Epithelial cell of prostate (primary cell): Measurements from ENCODE around the gene OR52A1.
"Not testable (repeated sequence)": the region's sequence is repeated elsewhere in the genome, so short reads cannot be mapped to it uniquely, and the experiment has no call there.

Source experiments
- DNase-seq: peaks from one replicate; pipeline ENCODE4 v3.0.0-alpha.2; 2011; ENCODE audit warnings: low read depth, low spot score
- H3K27ac ChIP-seq: fragments of 450-650 bp; 2 replicates; pipeline ENCODE4 v1.5.1; 2017; ENCODE audit warnings: mild to moderate bottlenecking

OR52A1 gene

GRCh38 chr11:5154657-5155056, at the start of gene OR52A1:
TSS of gene OR52A1 (minus strand) at chr11:5154757. CDS start at chr11:5152369, 2,388 bp downstream.
- no peak within 1 kb of the TSS for H3K27ac ChIP-seq
- no peak for DNase-seq

GRCh38 chr11:5203366-5203765, 48.8 kb upstream of the OR52A1 start:
- no peak for DNase-seq
- no peak overlapping the region for H3K27ac ChIP-seq

DNA sequence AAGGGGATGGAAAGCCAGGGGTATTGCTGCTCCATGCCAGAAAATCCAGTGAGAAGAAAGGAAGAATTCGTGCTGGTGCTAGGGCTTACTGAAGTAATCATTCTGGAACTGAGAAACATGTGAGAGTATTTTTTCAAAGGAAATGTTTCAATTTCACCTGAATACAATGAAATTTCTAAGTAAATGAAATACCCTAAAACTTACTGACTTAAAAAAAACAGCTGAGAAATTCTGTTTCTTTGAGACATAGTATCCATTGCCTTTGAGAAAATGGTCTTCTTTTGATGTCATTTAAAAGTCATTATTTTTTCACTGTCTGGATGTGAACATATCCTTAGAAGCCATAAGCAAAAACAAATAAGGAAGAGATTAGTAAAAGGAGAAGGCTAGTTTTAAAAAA, 46.0 kb upstream of the OR52A1 start, which contains the start of gene OR51V1:
Gene OR51V1, minus strand, starts transcription at position 101 of the 400 bp plus-strand sequence. Its CDS starts 0 bp downstream, at position 101.
- DNase-seq, result no peak
- no peak within 1 kb of the TSS for H3K27ac ChIP-seq

DNA sequence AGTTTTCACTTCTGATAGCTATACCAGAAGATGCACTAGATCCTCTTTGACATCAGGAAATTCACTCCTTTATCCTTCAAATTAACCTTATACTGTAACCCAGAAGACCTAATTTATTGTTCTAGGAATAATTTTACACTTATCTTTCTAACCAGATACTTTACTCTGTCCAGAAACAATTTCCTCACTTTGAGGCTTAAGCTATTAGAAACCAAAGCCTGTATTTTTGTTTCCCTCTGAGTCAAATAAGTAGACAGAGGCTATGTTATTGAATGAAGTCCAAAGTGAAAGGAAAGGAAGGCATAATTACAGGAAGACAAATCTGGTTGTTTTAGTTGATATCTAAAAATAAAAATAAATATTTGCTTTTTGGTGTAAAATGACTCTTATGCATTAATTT, 43.7 kb upstream of the OR52A1 start:
- no peak overlapping the region for H3K27ac ChIP-seq
- DNase-seq, result no peak

DNA sequence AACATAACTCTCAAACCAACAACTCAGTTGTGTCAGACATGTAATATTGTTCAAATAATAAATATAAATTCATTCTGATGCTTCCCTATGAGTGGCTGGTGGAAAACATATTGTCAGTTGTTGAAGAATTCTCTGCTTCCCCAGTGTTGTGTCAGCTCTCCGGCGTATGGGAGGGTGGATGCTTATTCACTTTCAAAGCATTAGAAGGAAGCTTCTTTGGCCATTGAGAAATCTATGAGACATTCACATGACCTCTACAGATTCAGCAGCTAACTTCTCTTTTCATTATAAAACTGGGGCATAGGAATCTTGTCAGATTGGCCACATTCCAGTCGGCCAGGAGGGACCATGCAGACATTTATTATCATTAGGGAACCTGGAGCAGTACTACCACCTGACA, 43.0 kb upstream of the OR52A1 start:
- no peak overlapping the region for H3K27ac ChIP-seq
- DNase-seq, result no peak

- no peak for DNase-seq
- H3K27ac ChIP-seq, result no peak overlapping the region
These were observed 42.2 kb upstream of the OR52A1 start for GRCh38 chr11:5196731-5197130.

- DNase-seq, result no peak
These were observed 41.5 kb upstream of the OR52A1 start for GRCh38 chr11:5196067-5196466.

DNA sequence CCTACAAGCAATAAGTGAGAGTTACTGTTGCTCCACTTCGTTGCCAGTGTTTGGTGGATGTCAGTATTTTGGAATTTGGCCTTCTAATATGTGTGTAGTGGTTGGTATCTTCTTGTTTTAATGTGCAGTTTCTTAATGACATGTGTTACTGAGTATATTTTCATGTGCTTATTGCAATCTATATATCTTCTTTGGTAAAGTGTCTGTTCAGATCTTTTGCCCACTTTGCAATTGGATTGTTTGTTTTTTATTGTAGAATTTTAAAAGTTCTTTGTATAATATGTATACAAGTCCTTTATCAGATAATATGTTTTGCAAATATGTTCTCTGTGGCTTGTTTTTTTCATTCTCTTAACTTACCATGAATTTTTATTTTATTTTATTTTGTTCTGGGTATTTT, 38.2 kb upstream of the OR52A1 start:
- DNase-seq, result no peak
- no peak overlapping the region for H3K27ac ChIP-seq

More at GRCh38 chr11:5196067-5196466, 41.5 kb upstream of the OR52A1 start:
- no peak overlapping the region for H3K27ac ChIP-seq

DNA sequence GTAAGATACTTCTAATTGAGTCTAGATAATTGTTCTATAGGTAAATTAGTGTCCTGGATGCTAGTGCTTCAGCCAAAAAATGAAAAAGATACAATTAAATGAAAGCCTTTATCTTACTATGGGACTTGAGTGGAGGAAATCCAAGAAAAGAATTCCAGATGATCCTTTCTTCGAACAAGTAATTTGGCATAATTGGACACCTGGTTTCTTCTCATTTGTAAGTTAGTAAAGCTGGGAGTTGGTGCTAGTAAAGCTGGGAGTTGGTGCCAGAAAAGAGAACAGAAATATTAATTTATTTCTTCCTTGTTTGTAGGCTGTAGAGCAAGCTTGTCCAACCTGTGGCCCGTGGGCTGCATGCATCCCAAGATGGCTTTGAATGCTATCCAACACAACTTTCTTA, 33.6 kb upstream of the OR52A1 start:
- H3K27ac ChIP-seq, result no peak overlapping the region
- DNase-seq, result no peak

DNA sequence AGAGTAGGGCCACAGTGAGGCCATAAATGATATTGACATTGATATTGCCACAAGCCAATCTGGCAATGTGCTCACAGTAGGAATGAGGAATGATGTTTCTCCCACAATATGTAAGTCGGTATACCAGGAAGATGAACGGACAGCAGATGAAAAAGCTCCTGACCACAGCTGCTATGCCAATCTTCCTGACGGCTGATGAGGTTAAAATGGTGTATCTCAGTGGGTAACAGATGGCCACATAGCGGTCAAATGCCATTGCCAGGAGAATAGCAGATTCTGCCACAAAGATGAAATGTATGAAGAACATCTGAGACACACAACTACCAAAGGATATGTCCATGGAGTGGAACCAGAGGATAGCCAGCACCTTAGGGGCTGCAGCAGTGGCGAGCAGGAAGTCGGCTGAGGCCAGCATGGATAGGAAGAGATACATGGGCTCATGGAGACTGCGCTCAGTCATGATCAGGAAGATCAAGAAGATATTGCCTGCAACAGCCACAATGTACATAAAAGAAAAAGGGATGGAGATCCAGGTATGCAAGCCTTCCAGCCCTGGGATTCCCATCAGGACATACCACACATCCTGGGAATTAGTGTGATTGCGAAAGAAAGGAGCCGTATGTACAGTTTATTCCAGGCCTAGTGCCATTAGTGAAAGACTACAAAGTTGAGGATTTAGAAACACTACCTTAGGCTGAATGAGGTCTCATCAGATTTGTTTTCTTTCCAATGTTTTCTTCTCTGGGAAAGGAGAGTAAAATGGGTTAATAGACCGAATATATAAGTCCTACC, 23.7 kb upstream of the OR52A1 start:
- no peak for DNase-seq
- no peak overlapping the region for H3K27ac ChIP-seq

GRCh38 chr11:5174934-5175333, 20.4 kb upstream of the OR52A1 start:
- H3K27ac ChIP-seq, result no peak overlapping the region
- DNase-seq, result no peak

DNA sequence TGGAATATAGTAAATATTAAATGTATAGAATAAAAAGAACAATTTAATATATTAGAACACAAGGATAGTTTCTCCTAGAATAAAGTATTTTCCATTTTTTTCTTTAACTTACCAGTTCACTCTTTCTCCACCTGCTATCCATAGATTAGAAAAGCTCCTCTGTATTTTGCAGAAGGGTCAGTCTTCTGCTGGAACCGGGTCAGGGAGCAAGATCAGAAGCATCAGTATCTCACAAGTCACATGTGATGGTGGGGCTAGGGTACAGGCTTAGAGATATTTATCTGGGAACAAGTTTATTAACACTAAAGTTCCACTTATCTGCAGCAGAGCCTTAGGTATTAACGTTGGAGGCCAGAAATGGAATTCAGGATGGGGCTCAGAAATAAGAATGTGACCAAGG, 17.3 kb upstream of the OR52A1 start:
- no peak overlapping the region for H3K27ac ChIP-seq
- DNase-seq, result no peak

DNA sequence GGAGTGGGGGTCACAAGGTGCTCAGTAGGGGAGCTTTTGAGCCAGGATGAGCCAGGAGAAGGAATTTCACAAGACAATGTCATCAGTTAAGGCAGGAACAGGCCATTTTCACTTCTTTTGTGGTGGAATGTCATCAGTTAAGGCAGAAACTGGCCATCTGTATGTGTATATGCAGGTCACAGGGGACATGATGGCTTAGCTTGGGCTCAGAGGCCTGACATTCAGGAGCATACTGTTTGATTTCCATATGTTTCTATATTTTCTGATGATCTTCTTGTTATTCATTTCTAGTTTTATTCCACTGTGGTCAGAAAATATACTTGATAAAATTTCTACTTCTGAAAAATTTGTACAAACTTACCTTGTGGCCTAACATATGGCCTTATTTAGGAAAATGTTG, 11.3 kb upstream of the OR52A1 start:
- not testable (repeated sequence) for DNase-seq, H3K27ac ChIP-seq

DNA sequence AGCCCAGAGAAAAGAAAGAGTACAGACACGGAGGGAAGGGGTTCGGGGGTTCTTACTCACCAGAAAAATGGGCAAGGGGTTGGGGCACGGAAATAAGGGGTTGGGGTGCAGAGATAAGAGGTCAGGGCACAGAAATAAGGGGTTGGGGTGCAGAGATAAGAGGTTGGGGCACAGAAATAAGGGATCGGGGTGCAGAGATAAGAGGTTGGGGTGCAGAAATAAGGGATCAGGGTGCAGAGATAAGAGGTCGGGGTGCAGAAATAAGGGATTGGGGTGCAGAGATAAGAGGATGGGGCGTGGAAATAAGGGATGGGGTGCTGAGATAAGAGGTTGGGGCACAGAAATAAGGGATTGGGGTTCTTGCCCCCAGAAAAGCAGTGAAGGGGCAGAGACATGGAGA, 10.2 kb upstream of the OR52A1 start:
- H3K27ac ChIP-seq, result not testable (repeated sequence)

GRCh38 chr11:5161045-5161444, 6.5 kb upstream of the OR52A1 start:
- not testable (repeated sequence) for DNase-seq, H3K27ac ChIP-seq

More for the DNA sequence above, 10.2 kb upstream of the OR52A1 start:
- DNase-seq, result not testable (repeated sequence)

GRCh38 chr11:5160217-5160616, 5.7 kb upstream of the OR52A1 start:
- H3K27ac ChIP-seq, DNase-seq: not testable (repeated sequence)

GRCh38 chr11:5159806-5160205, 5.2 kb upstream of the OR52A1 start:
- no peak overlapping the region for H3K27ac ChIP-seq
- DNase-seq, result no peak

DNA sequence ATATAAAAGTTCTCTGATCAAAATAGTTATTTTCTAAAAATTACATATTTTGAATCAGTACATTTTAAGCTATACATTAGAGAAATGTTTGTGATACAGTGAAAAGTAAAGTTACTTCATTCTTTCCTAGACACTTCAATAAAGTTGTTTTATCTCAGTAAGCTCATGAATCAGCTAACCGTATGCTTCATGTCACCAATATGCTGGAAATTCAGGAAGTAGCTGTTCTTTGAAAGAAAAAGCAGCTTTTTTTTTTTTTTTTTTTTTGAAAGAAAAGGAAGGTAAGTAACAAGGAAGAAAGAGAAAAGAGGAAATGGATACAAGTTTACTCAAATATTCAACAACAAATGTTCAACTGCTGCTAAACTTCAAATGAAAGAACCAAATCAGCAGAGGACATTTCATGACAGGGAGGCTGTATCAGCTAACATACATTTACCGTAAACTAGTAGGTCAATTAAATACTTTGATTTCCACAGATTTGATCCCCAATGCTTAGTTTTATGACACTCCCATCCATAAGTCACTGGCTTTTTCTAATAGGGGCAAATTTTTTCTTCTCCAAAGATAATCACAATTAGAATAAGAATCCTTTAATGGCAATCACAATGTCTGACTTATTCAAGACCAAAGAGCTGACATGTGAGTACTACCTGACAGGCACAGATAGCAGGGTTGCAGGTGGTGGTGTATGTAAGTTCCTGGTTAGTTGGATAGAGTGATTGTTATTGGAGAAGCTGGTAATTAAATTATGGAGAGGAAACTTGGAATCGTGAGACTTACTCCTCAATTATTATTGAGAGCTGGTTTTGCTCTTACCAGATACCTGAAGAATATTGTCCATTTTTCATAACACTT, 754 bp downstream of the OR52A1 start:
- DNase-seq, result no peak
- no peak overlapping the region for H3K27ac ChIP-seq

- DNase-seq, result no peak
- no peak overlapping the region for H3K27ac ChIP-seq
These were observed 2.8 kb downstream of the OR52A1 start for GRCh38 chr11:5151713-5152153.

GRCh38 chr11:5144206-5144605, 10.4 kb downstream of the OR52A1 start:
- not testable (repeated sequence) for H3K27ac ChIP-seq, DNase-seq

DNA sequence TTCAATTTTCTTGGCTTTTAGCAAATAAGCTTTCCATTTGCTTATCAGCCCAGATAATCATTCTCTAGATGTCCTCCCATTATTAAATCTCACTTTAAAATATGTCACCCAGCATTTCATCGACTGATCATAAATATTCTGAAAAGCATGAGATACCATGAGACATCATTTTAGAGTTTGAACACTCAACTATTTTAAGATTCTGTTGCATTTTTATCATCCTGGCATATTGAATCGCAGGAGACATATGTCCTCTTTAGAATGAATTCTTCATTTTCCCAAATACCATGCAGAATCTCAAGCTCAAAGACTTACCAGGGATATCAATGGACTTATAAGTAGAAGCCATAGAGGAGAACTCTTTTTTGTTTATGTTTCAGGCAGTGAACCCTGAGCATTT, 16.6 kb downstream of the OR52A1 start, which contains the start of gene OR52A5:
Gene OR52A5, minus strand, starts transcription at position 361 of the 400 bp plus-strand sequence. CDS start 5,714 bp downstream, outside the sequence.
- DNase-seq, result no peak
- H3K27ac ChIP-seq, result no peak within 1 kb of the TSS
